KOPT-K1 (cell line): ENCODE results near the gene IGSF9B.

Source experiments
- H3K27ac ChIP-seq: fragments of 200-600 bp; sonication (generic); 2 replicates; pipeline ENCODE4 v1.5.1; 2016; ENCODE audit warnings: antibody characterized with exemption, mild to moderate bottlenecking, low read depth, low read length; ENCODE audit not compliant: poor library complexity, severe bottlenecking
- H3K36me3 ChIP-seq: fragments of 200-600 bp; sonication (generic); 2 replicates; pipeline ENCODE4 v1.5.1; 2017; ENCODE audit warnings: antibody characterized with exemption, mild to moderate bottlenecking, low read length, moderate library complexity; ENCODE audit not compliant: insufficient read depth
- H3K9me3 ChIP-seq: fragments of 200-600 bp; sonication (generic); 2 replicates; pipeline ENCODE4 v1.5.1; 2017; ENCODE audit warnings: antibody characterized with exemption, low read length, mild to moderate bottlenecking; ENCODE audit not compliant: insufficient read depth, poor library complexity, severe bottlenecking

The IGSF9B gene

GRCh38 chr11:133887692-133888332 lies 69.0 kb downstream of the IGSF9B start:
- no peaks in the 10 kb centered on the region for H3K36me3 ChIP-seq
- H3K27ac ChIP-seq = no peak overlapping the region

GRCh38 chr11:133886029-133886428 lies 70.7 kb downstream of the IGSF9B start:
- Histone ChIP-seq H3K36me3 (no peaks in the 10 kb centered on the region), H3K9me3 (peaks cover 5% of the 10 kb centered on the region), H3K27ac (no peak overlapping the region)

More at GRCh38 chr11:133887692-133888332, 69.0 kb downstream of the IGSF9B start:
- peaks cover 5% of the 10 kb centered on the region for H3K9me3 ChIP-seq

- H3K9me3 ChIP-seq = no peaks in the 10 kb centered on the region
- H3K27ac ChIP-seq = no peak overlapping the region
- H3K36me3 ChIP-seq = no peaks in the 10 kb centered on the region
Observed at GRCh38 chr11:133872160-133872559, 84.6 kb downstream of the IGSF9B start.

DNA sequence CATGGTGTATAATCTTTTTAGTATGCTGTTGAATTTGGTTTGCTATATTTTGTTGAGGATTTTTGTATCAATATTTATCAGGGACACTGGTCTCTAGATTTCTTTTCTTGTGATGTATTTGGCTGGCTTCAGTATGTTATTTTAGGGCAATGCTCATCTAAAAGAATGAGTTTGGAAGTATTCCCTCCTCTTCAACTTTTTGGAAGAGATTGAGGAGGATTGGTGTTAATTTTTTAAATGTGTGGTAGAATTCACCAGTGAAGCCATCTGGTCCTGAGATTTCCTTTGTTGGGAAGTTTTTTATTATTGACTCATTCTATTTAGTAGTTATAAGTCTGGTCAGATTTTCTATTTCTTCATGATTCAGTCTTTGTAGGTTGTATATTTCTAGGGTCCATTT lies 89.3 kb downstream of the IGSF9B start:
- Histone ChIP-seq H3K9me3 (no peaks in the 10 kb centered on the region), H3K27ac (no peak overlapping the region), H3K36me3 (no peaks in the 10 kb centered on the region)

GRCh38 chr11:133865466-133865865 lies 91.3 kb downstream of the IGSF9B start:
- Histone ChIP-seq H3K36me3 (no peaks in the 10 kb centered on the region), H3K27ac (no peak overlapping the region), H3K9me3 (no peaks in the 10 kb centered on the region)

DNA sequence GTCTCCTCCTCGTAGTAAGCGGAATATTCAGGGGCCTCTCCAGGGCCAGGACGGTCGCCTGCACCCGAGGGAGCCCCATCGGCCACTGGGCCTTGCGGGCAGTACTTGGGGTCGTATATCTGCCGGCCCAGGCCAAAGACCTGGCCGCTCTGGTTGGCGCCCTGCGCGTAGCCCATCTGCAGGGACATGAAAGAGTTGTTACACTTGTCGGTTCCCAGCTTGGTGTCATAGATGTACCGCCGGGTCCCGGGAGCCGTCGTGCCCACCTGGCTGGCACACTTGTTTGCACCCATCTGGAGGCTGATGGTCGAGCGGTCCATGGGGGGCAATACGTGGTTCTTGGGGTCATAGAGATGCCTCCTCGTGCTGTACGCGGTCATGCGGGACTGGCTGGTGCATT lies 92.0 kb downstream of the IGSF9B start:
- Histone ChIP-seq H3K27ac (no peak overlapping the region), H3K36me3 (no peaks in the 10 kb centered on the region), H3K9me3 (no peaks in the 10 kb centered on the region)

DNA sequence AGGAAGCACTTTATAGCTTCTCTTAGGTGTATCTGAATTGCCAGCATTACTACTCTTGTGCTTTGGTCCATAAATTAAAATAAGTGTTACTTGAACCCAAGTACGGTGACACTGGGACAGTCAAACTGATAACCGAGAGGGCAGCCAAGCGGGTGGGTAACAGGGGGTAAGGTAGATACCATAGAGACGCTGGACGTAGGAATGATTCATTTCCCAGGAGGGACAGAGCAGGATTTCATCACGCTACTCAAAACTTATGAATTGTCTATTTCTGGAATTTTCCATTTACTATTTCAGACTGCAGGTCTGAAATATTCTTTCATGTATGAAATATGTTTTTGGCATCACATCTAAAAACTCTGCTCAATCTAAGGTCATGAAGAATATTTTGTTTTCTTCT lies 96.6 kb downstream of the IGSF9B start:
- no peaks in the 10 kb centered on the region for H3K36me3 ChIP-seq
- no peaks in the 10 kb centered on the region for H3K9me3 ChIP-seq
- H3K27ac ChIP-seq = no peak overlapping the region
